Stimulated activated CD8-positive, alpha-beta memory T cell treated with anti-CD3 and anti-CD28 coated beads, Interleukin-12 subunit alpha, Interleukin-12 subunit beta, amount 100 ng/mL, for 24 hours (primary cell): ENCODE measurements around the gene SPTBN1.

ENCODE experiments used
- DNase-seq: peaks from one replicate; pipeline ENCODE4 v3.0.0-alpha.2; 2020; ENCODE audit errors: extremely low read depth

The SPTBN1 gene

GRCh38 chr2:54610700-54611099 lies 154.6 kb downstream of the SPTBN1 start:
- no peak for DNase-seq

DNA sequence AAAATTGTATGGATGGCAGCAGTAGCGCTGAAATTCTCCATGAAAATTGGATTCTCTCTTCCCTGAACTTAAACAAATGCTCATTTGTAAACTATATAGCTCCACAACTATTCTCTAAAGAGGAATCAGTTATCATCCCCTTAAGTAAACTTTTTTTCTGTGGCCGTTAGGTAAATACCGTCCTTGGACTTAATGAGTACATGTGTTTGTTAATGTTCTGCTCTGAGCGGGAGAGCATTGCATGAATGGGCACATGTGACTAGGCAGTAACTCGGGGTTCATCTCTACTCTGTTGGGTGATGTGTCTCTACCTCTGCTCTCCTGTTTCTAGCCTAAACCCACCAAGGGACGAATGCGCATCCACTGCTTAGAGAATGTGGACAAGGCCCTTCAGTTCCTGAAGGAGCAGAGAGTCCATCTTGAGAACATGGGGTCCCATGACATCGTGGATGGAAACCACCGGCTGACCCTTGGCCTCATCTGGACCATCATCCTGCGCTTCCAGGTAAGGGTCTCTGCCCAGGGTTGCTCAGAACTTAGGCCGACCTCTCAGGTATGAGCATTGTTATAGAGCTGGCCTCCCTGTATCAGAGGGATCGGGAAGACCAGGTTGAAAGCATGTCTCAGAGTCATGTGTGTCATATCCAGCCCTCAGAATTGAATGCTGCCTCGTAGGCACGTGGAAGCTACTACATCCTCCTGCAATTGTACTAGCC lies 155.9 kb downstream of the SPTBN1 start:
- no peak for DNase-seq

DNA sequence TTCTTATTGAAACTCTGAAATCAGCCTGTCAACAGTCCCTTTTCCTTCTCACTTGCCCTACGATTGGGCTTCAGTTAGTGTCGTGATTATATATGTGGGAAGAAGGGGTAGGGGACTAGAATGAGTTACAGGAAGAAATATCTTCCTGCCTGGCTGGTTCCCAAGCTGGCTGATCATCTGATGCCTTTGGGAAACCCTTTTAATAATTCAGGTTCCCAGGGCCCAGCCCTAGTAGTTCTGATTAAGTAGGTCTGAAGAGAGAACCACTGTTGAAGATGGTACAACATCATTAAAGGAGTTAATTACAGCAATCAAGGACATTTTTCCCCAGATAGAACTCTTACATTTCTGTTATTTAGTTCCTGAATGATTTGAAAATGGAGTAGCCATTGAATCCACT lies 157.3 kb downstream of the SPTBN1 start:
- no peak for DNase-seq

GRCh38 chr2:54613794-54614257 lies 157.7 kb downstream of the SPTBN1 start:
- no peak for DNase-seq

DNA sequence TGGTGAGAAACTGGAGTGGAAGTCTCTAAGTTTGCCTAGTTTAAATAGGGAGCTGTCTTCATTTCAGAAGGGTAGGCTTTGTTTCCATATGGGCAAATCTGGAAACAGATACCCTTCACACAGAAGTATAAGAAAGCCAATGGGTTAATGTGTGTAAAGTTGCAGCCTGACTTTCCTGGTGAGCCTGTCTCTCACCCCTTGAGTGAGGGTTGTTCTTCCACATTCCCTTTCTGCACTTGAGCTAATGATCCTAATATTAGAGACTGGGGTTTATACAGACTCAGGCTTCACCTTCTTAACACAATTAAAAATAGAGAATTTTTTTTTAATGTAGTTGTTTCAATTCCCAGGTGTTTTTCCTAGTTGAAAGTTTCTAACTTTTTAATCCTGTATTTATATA lies 158.7 kb downstream of the SPTBN1 start:
- DNase-seq, result no peak

- DNase-seq, result no peak
Observed at GRCh38 chr2:54615832-54616534, 159.9 kb downstream of the SPTBN1 start.

DNA sequence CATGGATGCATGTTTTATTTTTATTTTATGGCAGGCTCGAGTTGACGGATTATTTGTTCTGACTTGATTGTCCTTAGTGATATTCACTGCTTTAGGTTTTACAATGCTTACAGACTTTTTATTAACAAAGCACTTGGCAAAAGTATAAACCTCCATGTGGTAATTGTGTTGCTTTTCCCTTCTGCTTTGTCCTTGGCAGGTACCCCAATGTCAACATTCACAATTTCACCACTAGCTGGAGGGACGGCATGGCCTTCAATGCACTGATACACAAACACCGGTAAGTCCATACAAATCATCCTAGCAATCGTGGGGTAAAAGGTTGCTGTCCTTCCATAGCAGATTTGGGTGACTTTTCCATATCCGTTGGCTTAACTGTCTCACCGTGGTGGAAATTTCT lies 161.3 kb downstream of the SPTBN1 start:
- DNase-seq, result no peak

- DNase-seq, result no peak
Observed at GRCh38 chr2:54618646-54619565, 162.8 kb downstream of the SPTBN1 start.

GRCh38 chr2:54619660-54620231 lies 163.6 kb downstream of the SPTBN1 start:
- DNase-seq, result no peak

DNA sequence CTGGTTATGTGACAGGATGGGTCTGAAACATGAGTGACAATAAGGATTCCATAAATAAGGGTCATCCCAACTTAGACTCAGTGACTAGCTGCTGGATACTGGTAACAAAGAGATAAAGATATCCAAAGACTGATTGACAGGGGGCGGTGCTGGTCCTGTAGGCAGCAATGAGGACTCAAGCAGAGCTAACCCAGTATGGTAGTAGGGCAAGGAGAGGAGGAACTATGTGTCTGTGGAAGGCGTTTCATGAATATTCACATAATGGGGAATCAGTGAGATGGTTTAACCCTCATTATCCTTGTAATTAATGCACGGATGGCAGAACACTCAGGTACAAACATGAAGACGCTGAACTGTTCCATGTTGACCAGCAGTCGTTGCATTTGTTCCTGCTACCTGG lies 164.8 kb downstream of the SPTBN1 start:
- no peak for DNase-seq

GRCh38 chr2:54624591-54625071 lies 168.5 kb downstream of the SPTBN1 start:
- DNase-seq, result no peak

DNA sequence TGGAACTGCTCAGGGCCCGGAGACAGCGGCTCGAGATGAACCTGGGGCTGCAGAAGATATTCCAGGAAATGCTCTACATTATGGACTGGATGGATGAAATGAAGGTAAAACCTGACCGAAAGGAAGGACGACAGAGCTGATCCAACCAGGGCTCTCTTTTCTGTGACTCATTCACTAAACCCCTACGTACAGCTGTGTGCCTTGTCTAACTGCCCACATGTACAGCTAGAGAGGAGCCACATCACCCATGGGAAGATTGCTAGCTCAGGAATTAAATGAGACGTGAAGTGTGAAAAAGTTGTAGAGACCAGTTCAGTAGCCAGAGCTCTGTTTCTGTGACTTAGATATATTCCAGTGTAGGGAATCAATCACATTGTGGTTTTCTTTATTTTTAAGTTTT lies 170.0 kb downstream of the SPTBN1 start:
- no peak for DNase-seq

- DNase-seq, result no peak
Observed at GRCh38 chr2:54626884-54627283, 170.8 kb downstream of the SPTBN1 start.

- DNase-seq, result no peak
Observed at GRCh38 chr2:54627973-54628372, 171.8 kb downstream of the SPTBN1 start.

- no peak for DNase-seq
Observed at GRCh38 chr2:54628418-54628817, 172.3 kb downstream of the SPTBN1 start.

- no peak for DNase-seq
Observed at GRCh38 chr2:54628957-54629356, 172.8 kb downstream of the SPTBN1 start.

DNA sequence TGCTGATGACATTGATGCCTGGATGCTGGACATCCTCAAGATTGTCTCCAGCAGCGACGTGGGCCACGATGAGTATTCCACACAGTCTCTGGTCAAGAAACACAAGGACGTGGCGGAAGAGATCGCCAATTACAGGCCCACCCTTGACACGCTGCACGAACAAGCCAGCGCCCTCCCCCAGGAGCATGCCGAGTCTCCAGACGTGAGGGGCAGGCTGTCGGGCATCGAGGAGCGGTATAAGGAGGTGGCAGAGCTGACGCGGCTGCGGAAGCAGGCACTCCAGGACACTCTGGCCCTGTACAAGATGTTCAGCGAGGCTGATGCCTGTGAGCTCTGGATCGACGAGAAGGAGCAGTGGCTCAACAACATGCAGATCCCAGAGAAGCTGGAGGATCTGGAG lies 173.3 kb downstream of the SPTBN1 start:
- DNase-seq, result no peak

DNA sequence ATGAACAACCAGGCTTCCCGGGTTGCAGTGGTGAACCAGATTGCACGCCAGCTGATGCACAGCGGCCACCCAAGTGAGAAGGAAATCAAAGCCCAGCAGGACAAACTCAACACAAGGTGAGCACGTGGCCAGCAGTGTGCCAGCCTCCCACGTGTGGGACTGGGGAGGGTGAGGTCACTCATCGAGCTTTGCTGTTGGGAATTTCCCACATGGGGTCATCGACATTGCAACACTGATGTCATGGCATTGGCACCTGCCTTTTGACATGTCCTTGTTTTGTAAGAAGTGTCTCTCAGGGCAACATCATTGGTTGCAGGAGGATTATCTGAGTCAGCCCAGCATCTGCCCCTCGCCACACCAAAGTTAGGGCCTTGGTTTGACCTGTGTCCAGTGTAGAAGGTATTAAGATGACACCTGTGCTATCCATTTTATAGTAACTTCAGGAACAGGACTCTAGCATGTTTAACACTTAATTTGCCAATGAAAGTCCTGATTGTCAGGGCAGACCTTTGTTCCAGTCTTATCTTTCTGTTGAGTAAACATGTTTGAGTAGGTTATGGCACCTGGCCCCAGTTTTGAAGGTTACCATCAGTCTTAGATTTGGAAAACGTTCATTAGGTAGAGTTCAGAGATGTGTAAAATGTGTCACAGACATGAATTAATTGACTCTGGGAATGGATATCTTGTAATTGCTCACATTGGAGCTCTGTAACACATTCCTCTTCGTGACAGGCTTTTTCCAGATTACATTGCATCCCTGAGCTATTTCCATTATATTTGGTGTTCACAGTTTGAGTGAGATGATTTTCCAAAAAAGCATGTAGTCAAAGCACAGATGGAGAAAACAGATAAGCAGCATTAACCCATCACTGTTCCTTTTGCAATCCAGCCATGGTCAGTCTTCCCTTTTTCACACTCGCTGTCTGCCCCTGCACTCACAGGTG lies 174.1 kb downstream of the SPTBN1 start:
- DNase-seq, result no peak

DNA sequence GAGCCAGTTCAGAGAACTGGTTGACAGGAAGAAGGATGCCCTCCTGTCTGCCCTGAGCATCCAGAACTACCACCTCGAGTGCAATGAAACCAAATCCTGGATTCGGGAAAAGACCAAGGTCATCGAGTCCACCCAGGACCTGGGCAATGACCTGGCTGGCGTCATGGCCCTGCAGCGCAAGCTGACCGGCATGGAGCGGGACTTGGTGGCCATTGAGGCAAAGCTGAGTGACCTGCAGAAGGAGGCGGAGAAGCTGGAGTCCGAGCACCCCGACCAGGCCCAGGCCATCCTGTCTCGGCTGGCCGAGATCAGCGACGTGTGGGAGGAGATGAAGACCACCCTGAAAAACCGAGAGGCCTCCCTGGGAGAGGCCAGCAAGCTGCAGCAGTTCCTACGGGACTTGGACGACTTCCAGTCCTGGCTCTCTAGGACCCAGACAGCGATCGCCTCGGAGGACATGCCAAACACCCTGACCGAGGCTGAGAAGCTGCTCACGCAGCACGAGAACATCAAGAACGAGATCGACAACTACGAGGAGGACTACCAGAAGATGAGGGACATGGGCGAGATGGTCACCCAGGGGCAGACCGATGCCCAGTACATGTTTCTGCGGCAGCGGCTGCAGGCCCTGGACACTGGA lies 174.9 kb downstream of the SPTBN1 start:
- DNase-seq, result no peak

GRCh38 chr2:54631755-54632154 lies 175.6 kb downstream of the SPTBN1 start:
- no peak for DNase-seq
